ENCODE results near the gene ADD2.
"Not testable (repeated sequence)": the region's sequence is repeated elsewhere in the genome, so short reads cannot be mapped to it uniquely, and the experiment has no call there.

ADD2 gene

DNA sequence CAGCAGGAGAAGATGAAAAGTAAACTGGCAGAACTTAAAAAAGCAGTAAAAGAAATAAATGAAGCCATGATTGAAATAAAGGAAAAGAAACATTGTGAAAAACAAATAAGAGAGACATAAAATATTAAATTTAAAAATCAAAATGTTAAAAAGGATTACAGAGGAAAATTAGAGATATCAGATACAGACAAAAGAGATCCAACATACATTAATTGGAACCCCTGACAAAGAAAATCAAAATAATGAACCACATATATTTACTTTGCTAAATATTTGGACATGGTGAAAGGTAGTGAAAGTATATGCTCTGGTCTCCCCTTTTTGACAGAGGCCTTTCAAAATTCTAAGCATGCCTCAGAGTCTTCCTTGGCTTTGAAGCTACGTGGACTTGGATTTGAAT, 134.5 kb downstream of the ADD2 start:
- no peak for DNase-seq (ENCODE audit: low read depth)

DNA sequence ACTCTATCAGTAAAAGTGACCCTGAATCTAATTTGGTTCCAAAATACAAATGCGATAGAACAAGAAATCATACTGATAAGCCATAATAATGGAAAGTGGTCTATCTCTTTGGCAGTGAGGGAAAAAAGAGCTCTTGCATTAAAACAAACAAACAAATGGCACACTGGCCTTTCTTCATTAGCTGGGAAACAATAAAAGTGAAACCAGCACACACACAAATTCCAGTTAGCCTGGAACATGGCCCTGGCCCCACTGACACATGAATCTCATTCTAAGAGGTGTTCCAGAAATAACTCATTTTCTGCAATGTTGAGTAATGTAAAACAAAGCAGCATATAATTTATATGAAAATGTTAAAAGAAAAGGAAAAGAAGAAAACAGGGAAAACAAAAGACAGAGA, 135.0 kb downstream of the ADD2 start:
- no peak for DNase-seq (ENCODE audit: low read depth)

DNA sequence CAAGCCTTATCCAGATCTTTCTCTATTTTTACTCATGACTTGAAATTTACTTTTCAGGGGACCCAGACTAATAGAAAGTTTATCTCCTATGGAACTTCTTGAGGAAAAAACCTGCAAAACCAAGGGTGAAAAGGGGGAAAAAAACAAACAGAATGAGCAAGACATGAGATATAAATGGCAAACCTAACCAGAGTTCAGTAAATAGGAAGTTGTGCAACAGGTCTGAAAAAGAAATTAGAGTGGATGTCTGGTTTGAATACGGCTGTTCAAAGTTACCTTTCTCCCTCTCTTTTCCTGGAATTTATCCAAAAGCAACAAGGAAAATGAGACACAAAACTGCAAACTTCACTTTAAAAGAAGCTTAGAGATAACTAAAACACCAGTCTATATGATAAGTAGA, 135.6 kb downstream of the ADD2 start:
- no peak for DNase-seq (ENCODE audit: low read depth)

DNA sequence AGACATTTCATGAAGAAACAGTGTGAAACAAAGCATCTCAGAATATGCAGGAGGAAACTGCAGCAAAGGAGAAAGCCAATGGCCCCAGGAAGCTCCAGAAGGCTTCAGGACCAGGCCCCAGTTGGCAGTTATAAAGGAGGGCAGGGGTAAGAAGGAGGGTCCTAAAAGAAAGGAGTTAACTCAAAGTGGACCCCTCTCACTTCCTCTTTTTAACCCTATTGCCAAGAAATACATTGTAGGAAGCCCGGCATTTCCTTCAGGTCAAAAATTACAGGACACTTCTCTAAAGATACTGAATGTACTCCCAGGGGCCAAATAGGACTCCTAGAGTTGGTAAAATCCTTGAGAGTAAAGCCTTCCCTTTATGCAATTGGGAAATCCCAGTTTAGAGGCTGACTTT, 137.2 kb downstream of the ADD2 start:
- DNase-seq (ENCODE audit: low read depth): no peak

DNA sequence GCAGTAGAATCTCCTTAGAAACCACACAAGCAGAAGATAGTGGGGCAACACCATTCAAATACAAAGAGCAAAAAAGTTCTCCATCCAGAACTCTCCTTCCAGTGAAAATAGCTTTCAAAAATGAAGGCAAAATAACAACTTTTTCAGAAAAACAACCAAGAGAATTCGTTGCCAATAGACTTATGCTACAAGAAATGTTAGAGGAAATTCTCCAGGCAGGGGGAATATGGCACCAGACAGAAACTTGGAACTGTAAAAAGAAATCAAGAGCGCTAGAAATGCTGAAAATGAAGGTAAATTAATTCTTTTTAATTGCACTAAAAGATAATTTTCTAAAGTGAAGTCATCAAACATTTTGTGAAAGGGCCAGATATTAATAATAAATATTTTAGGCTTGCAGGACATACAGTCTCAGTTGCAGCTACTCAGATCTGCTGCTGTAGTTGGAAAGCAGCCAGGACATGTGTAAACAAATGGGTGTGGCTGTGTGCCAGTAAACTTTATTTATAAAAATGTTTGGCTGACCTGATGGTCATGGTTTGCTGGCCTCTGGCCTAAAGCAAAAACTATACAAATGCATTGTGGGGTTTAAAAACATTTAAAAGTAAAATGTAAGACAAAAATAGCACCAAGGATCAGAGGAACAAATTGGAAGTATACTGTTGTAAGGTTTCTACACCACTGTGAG, 140.6 kb downstream of the ADD2 start:
- DNase-seq (ENCODE audit: low read depth): no peak

DNA sequence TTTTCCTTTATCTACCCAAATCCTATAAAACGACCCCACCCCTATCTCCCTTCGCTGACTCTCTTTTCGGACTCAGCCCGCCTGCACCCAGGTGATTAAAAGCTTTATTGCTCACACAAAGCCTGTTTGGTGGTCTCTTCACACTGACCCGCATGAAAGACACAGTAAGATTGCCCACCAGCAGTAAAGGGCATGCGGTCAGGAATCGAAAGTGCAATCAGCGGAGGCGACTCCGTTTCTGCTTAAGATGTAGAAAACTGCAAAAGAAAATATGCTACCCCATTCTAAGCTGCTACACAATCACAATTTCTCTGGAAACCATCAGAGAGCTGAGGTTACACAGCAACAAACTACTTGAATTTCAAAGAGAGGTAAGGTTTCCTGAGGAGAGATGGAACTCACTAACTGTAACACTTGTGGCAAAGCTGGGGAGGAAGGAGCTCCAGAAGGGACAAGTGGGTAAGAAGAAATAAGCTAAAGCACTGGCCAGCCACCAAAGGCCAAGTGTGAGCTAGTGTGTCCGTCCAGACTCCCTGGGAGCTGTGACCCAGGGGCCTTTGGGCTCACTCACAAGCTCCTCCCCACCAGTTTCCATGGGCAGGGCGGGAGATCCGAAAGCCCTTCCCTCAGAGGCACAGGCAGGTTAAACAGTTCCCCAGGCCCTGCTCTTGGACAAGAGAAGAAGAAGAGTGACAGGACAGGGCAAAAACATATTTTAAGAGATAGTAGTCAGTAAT, 141.6 kb downstream of the ADD2 start:
- DNase-seq (ENCODE audit: low read depth): no peak

DNA sequence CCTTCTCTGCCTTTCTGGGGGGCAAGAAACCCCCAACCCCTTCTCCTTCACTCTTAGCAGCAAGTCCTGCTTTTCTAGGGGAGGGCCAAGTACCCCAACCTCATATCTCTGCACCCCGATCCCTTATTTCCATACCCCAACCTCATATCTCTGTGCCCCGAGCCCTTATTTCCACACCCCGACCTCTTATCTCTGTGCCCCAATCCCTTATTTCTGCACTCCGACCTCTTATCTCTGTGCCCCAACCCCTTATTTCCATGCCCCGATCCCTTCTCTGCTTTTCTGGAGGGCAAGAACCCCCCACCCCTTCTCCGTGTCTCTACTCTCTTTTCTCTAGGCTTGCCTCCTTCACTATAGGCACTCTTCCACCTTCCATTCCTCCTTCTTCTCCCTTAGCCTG, 146.5 kb downstream of the ADD2 start:
- DNase-seq (ENCODE audit: low read depth): not testable (repeated sequence)

DNA sequence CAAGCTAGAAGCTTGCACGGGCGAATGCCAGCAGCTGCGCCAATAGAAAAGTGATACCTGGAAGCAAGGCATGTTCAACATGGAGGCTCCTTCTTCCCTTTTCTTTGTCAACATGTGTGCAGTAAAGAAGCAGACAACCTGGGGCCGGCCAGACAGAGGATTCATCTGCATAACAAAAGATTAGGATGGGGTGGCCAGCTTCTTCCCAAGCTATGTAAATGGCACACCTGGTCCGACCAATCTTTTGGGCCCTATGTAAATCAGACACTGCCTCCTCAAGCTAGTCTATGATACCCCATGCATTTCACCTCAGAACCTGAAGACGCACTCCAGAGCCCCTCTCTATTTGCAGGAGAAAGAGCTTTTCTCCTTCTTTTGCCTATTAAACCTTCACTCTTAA, 148.0 kb downstream of the ADD2 start:
- DNase-seq (ENCODE audit: low read depth): no peak

DNA sequence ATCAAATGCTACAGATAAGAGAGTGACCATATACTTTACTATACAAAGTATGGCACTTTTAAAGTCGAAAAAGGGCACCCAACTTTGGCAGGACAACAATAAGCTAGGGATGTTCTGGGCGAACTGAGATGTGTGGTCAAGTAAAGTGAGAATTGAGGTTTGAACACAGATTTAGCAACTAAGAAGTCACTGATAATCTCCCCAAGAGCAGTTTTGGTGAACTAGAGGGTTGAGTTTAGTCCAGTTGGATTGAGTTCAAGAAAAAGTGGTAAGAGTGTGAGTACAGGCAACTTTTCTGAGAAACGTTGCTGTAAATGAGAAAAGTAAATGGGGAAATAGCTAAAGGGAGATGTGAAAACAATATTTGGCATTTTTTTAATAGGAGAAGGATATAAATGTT, 148.8 kb downstream of the ADD2 start:
- DNase-seq (ENCODE audit: low read depth): no peak

DNA sequence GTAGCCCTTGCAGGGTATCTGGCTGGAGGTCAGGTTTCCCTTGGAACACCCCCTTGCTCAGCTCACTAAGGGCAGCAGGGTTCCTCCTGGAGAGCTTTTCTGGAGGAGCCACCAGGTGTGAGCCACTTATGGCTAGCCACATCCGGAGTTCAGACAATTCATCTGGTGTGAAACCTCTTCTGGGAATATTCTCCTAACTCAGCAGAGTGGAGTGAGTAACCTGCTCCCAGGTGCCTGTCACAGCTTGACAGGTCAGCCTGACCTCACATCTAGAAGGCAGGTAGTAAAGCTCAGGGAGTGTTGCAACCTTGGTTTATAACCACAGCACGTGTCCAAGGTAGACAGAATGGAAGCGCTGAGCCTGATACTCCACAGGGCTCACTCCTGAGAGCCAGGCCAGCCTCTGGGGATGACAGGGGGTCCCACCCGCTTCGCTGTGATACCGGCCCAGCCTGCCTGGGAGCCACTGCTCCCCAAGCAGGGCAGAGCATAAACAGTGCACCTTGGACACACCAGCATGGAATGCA, 151.8 kb downstream of the ADD2 start:
- DNase-seq (ENCODE audit: low read depth): no peak

DNA sequence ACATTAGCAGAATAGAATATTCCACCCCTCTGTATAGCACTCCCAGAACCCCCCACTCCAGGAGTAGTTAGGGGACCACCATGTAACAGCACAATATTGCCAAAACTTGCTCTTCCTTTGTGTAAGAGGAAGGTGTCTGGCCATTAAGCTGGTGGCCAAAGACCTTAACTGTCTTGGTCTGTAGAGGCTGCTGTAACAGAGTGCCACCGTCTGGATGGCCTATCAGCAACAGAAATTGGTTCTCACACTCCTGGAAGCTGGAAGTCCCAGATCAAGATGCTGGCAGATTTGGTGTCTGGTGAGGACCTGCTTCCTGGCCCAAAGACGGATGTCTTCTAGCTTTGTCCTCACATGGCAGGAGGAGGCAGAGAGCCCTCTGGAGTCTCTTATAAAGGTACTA, 152.8 kb downstream of the ADD2 start:
- no peak for DNase-seq (ENCODE audit: low read depth)

DNA sequence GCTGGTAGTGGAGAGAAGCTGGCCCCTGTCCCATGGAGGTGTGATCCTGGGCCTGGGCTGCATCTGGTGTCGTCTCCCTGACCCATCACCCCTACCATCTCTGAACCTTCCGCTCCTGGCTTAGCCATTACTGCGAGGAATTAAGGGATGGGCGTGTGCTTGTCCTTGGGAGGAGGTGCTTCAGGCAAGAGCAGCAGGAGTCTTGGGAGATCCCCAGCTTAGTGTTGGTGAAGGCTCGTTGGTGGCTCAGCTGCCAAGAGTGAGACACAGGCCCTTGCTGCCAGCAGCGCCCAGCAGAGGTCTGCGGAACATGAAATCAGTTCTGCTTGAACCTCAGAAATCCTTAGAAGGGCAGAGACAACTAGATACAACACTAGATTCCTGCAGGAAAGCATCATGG, 154.5 kb downstream of the ADD2 start:
- no peak for DNase-seq (ENCODE audit: low read depth)

DNA sequence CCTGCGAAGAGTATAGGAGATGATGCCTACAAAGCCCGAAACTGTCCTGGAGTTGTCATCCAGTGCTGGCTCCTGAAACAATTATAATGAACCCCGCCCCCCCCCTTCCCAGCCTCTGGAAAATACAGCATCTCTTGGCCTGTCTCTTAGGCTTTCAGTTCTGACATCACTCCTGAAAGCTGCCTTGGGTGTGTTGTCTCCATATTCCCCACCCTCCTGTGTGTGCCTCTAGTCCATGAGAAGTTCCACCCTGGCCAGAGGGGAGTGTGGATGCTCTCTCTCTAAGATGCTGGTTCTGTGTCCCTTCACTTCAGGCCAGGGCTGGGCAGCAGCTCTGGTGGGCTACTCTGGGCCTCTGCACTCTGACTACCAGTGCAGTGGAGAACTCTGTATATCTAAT, 155.4 kb downstream of the ADD2 start:
- DNase-seq (ENCODE audit: low read depth): no peak

DNA sequence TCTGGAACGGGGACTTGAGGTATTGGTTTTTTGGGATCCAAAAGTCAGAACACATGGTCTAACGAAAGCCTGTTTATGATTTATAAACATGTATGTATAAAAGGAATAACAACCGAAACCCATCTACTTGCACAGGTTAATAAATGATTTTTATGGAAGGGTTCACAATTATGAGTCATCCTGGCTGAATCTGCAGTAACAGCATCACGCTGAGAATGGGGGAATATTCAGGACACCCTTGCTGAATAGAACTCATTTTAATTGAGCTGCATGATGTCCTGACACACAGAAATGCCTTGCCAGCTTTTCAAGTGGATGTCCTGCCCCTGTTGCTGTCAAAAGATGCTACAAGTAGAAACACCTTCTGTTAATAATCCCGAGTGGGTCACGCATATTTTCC, 159.6 kb downstream of the ADD2 start:
- DNase-seq (ENCODE audit: low read depth): no peak

DNA sequence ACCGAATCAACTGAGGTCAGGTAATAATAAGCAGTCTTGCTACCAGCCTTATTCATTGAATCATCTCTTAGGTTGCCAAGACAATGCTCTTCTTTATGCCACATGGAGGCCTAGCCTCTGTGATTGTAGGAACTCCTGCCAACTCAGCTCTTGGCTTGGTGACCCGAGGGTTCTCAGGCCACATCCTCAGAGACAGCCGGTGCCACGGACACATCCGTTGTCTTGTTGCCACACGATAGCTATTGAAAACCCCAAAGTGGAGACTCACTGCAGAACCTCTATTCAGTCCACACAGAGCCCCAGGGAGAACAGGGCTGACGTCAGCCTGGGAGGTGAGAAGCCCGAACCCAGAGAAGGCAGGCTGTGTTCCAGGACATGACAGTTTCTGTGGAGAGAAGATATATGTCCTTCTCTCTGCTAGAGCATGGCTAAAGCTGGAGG, 160.9 kb downstream of the ADD2 start:
- DNase-seq (ENCODE audit: low read depth): no peak

Measured in stimulated activated CD8-positive, alpha-beta memory T cell treated with anti-CD3 and anti-CD28 coated beads, Interleukin-15, amount 100 ng/mL, for 1 hour (primary cell).